WERI-Rb-1 (cell line): ENCODE data around the gene TENM4.

Experiments
- DNase-seq: peaks from one replicate; pipeline ENCODE4 v3.0.0-alpha.2; 2020
- H3K27ac ChIP-seq: fragments of 250-450 bp; sonication (Bioruptor Pico); 2 replicates; pipeline ENCODE4 v1.5.1; 2020; ENCODE audit warnings: mild to moderate bottlenecking, moderate library complexity
- H3K27me3 ChIP-seq: fragments of 250-450 bp; sonication (Bioruptor Pico); 2 replicates; pipeline ENCODE4 v1.5.1; 2021; ENCODE audit warnings: mild to moderate bottlenecking, low read depth, moderate library complexity; ENCODE audit not compliant: insufficient read depth, severe bottlenecking
- H3K36me3 ChIP-seq: fragments of 250-450 bp; sonication (Bioruptor Pico); 2 replicates; pipeline ENCODE4 v1.5.1; 2020; ENCODE audit warnings: mild to moderate bottlenecking, moderate library complexity
- H3K4me3 ChIP-seq: 2 replicates; pipeline ENCODE4 v1.5.1; 2011; ENCODE audit warnings: low read depth, mild to moderate bottlenecking, control low read depth, low read length
- H3K9me3 ChIP-seq: fragments of 250-450 bp; sonication (Bioruptor Pico); 2 replicates; pipeline ENCODE4 v1.5.1; 2021; ENCODE audit warnings: mild to moderate bottlenecking, moderate library complexity; ENCODE audit not compliant: severe bottlenecking
- CTCF ChIP-seq: IDR thresholded peaks from 2 replicates; pipeline ENCODE4 v1.5.1; 2011; ENCODE audit warnings: low read depth, mild to moderate bottlenecking, control low read depth, inconsistent platforms, low read length

TENM4 gene

GRCh38 chr11:79388201-79388600, 52.6 kb downstream of the TENM4 start:
- no peak for TF ChIP-seq CTCF
- H3K4me3 ChIP-seq: no peak overlapping the region
- DNase-seq: no peak

GRCh38 chr11:79383874-79384273, 57.0 kb downstream of the TENM4 start:
- Histone ChIP-seq H3K36me3 (no peaks in the 10 kb centered on the region), H3K27me3 (no peaks in the 10 kb centered on the region), H3K27ac (no peak overlapping the region), H3K4me3 (no peak overlapping the region), H3K9me3 (no peaks in the 10 kb centered on the region)
- TF ChIP-seq CTCF: no peak
- DNase-seq: no peak

More at GRCh38 chr11:79388201-79388600, 52.6 kb downstream of the TENM4 start:
- Histone ChIP-seq H3K36me3 (no peaks in the 10 kb centered on the region), H3K27ac (no peak overlapping the region), H3K9me3 (no peaks in the 10 kb centered on the region), H3K27me3 (no peaks in the 10 kb centered on the region)

GRCh38 chr11:79382301-79383050, 58.4 kb downstream of the TENM4 start:
- TF ChIP-seq CTCF: no peak
- Histone ChIP-seq H3K27ac (no peak overlapping the region), H3K9me3 (no peaks in the 10 kb centered on the region), H3K4me3 (no peak overlapping the region), H3K36me3 (no peaks in the 10 kb centered on the region), H3K27me3 (no peaks in the 10 kb centered on the region)
- DNase-seq: no peak

- Histone ChIP-seq H3K27ac (no peak overlapping the region), H3K36me3 (no peaks in the 10 kb centered on the region), H3K9me3 (peaks cover 2% of the 10 kb centered on the region), H3K4me3 (no peak overlapping the region), H3K27me3 (no peaks in the 10 kb centered on the region)
- no peak for DNase-seq
- no peak for TF ChIP-seq CTCF
Observed at GRCh38 chr11:79381036-79381435, 59.8 kb downstream of the TENM4 start.

GRCh38 chr11:79377406-79377805, 63.4 kb downstream of the TENM4 start:
- Histone ChIP-seq H3K27ac (no peak overlapping the region), H3K4me3 (no peak overlapping the region), H3K9me3 (peaks cover 2% of the 10 kb centered on the region), H3K27me3 (peaks cover 8% of the 10 kb centered on the region), H3K36me3 (no peaks in the 10 kb centered on the region)
- TF ChIP-seq CTCF: no peak
- no peak for DNase-seq
